ENCODE results near the gene LRMDA. TPM values are rescaled to one million over a fixed set of nuclear protein-coding genes. Genes with fewer than 3 reads are reported as not detected.
A peak's percentile ranks its signal among the peaks of the same experiment; 100 is the strongest.

LRMDA gene
- total RNA-seq, 1 experiment from 2014 or later = 20.3 TPM

DNA sequence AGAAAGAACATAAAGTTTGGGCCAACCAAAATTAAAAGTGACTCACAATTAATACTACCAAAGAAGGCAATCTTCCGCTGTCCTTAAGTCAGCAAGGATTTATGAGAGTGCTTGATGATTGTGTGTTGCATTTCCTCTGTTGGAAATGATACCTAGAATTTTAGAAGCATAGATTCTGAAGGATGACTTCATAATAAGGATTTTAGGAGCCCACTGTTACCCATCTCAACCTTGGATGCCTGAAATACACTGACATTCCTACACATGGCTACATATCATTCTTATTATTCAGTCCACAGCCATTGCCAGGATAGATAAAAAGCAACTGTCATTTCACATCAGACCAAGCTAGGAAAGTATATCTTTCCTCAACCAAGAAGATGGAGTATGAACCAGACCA lies 823.8 kb downstream of the LRMDA start:
- in situ Hi-C loops (cut with HindIII; ENCODE audit: low pct_unique_long_range_greater_than_20kb, low sequenced_read_pairs) = no loop called here

DNA sequence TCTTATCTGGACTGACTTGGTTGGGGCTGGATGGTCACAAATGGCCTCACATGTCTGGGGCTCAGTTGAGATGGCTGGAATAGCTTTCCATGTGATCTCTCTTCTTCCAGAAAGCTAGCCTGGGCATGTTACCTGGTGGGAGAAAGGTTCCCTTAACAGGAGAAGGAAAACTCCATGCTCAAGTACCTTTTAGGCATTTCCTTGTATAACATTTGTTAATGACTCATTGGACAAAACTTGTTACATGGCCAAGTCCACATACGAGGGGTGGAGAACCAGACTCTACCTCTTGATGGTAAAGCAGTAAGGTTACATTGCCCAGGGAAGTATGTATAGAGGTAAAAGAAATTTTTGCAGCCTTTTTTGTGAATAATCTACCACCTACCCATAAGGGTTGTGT lies 826.4 kb downstream of the LRMDA start:
- peak; percentile 49 for DNase-seq (ENCODE audit: low read depth)
- in situ Hi-C loops (cut with HindIII; ENCODE audit: low pct_unique_long_range_greater_than_20kb, low sequenced_read_pairs) = no loop called here

More for the DNA sequence above, 823.8 kb downstream of the LRMDA start:
- no peak for DNase-seq (ENCODE audit: low read depth)

DNA sequence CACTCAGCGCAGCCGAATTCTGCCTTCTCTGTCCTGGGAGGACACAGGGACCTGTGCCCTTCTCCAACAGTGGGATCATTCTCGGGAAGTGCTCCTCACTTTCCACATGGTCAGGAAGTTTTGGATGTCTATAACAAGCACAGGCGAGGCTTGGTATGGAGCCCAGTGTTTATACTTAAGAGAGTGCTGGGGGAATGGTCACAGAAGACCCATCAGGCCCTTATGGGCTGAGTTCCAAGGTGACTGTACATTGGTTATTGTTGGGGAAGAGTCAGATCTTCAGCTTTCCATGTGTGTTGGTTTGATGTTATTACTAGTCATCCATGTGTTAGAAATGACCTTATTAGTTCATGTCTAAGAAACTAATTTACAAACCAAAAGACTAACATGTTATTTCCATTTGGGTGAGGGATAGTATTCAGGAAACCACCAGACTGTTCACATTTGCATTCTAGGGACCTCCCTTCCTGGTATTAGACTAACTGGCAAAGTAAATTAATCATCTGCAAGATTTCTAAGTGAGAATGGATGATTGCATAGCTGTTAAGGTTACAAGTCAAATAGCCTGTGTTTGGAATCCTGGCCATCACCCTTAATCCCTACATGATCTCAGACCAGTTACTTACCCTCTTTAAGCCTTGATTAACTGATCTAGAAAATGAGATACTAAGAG lies 834.2 kb downstream of the LRMDA start:
- DNase-seq (ENCODE audit: low read depth) = no peak
- in situ Hi-C loops (cut with HindIII; ENCODE audit: low pct_unique_long_range_greater_than_20kb, low sequenced_read_pairs) = no loop called here

DNA sequence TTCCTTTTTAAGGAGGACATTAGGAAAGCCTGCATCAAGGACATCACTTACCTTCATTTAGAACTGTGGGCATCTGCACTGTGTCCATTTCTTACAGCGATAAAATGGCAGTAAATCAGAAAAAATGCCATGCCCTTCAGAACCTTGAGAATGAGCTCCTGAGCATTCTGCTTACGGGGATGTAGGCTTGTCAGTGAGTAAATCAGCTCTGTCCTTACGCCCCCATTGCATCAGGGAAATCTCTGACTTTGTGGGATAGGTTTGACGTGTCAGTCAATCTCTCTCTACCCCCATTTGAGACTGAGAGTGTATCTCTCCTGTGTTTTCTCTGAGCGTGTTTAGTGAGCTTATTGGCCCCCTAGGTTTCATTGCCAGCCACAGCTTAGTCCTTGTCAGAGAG lies 837.1 kb downstream of the LRMDA start:
- in situ Hi-C loops (cut with HindIII; ENCODE audit: low pct_unique_long_range_greater_than_20kb, low sequenced_read_pairs) = no loop called here

DNA sequence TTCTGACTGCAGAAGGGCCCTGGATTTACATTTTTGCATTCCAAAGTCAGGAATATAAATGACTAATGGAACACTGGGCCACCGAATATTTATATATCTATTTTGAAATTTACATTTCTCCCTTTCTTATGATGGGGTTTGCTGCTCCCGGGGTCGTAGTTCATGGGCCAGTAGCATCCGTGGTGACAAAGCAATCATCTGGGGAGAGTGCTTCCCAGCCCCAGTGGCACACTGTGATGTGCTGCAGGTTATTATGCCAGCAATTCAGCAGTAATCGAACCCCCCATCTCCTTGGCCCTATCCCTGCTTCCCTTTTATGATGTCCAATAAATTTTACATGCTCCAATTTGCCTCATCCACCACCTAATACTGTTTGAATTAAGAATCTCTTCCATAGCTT lies 837.5 kb downstream of the LRMDA start:
- in situ Hi-C loops (cut with HindIII; ENCODE audit: low pct_unique_long_range_greater_than_20kb, low sequenced_read_pairs) = no loop called here
- DNase-seq (ENCODE audit: low read depth) = no peak

More for the DNA sequence above, 837.1 kb downstream of the LRMDA start:
- DNase-seq (ENCODE audit: low read depth) = no peak

DNA sequence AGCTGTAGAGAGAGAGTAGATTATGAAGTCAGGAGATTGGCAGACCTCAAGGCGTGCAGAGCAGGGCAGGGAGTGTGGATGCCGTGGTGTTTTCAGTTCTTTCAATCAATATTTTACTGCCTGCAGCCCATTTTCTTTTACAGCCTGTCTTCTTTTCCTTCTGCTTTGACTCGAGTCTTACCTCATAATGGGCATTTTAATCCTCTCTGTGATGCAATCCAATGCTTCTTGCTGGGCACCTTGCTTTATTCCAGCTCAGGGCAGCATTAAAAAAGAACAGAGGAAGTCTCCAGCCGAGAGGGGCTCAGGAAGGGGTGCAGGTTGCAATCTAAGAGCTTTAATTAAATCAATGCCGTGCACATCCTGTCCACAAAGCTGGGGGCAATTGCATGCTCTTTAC lies 839.0 kb downstream of the LRMDA start:
- DNase-seq (ENCODE audit: low read depth) = no peak
- in situ Hi-C loops (cut with HindIII; ENCODE audit: low pct_unique_long_range_greater_than_20kb, low sequenced_read_pairs) = no loop called here

DNA sequence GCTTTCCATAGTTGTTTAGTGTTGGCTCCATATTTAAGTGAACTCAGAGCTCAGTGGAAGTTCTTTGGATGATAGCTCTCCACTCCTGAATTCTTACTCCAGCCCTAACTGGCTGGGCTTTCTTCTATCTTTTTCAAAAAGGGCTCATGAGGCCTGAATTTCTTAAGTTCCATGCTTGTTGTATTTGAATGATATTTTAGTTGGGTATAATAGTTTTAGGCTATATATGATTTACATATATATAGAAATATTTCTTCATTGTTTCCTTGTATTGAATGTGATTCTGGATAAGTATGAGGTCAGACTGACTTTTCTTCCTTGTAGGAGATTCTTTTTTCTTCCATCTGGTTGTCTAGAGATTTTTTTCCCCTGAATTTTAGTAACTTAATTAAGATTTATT lies 843.5 kb downstream of the LRMDA start:
- DNase-seq (ENCODE audit: low read depth) = no peak
- in situ Hi-C loops (cut with HindIII; ENCODE audit: low pct_unique_long_range_greater_than_20kb, low sequenced_read_pairs) = no loop called here

DNA sequence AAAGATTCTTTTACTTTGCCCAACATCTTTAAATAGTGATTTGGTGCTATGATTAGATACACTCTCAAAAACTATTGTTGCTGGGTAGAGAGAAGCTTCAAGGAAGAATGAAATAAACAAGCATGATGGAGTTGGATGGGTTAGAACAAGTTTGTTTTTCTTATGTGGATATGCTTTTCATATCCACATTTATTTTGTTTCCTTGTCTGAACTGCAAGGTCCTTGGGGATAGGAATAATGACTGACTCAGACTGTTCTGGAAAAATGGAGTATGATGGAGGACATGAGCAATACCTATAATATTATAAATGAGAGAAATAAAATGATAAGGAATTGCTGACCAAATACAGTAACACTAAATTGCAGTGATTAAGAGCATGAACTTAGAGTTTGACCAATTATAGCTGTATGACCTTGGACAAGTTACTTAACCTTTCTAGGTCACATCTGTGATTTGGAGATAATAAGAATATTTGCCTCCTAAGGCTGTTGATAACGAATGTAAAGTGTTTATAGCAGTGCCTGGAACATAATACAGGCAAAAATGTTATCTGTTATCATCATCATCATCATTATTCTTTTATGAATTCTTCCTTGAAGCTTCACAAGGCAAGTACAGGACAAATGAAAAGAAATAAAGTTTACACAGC lies 847.5 kb downstream of the LRMDA start:
- in situ Hi-C loops (cut with HindIII; ENCODE audit: low pct_unique_long_range_greater_than_20kb, low sequenced_read_pairs) = no loop called here
- no peak for DNase-seq (ENCODE audit: low read depth)

DNA sequence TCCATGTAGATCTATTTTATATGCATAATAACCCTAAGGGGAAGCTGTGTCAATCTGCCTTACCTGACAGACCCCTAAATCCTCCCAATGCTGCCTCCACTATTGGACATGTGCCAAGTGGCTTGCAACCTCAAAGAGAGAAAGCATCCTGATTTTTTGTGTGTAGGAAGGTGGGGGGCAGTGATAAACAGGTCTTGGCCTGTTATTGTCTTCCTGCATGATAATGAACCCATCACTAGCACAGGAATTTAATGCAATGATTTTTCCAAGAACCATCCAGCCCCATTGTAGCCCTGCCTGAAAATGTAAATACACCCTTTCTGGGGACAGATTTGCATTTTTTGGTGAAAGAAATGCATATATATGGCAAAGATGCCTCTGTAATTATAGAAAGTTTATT lies 850.2 kb downstream of the LRMDA start:
- in situ Hi-C loops (cut with HindIII; ENCODE audit: low pct_unique_long_range_greater_than_20kb, low sequenced_read_pairs) = no loop called here

DNA sequence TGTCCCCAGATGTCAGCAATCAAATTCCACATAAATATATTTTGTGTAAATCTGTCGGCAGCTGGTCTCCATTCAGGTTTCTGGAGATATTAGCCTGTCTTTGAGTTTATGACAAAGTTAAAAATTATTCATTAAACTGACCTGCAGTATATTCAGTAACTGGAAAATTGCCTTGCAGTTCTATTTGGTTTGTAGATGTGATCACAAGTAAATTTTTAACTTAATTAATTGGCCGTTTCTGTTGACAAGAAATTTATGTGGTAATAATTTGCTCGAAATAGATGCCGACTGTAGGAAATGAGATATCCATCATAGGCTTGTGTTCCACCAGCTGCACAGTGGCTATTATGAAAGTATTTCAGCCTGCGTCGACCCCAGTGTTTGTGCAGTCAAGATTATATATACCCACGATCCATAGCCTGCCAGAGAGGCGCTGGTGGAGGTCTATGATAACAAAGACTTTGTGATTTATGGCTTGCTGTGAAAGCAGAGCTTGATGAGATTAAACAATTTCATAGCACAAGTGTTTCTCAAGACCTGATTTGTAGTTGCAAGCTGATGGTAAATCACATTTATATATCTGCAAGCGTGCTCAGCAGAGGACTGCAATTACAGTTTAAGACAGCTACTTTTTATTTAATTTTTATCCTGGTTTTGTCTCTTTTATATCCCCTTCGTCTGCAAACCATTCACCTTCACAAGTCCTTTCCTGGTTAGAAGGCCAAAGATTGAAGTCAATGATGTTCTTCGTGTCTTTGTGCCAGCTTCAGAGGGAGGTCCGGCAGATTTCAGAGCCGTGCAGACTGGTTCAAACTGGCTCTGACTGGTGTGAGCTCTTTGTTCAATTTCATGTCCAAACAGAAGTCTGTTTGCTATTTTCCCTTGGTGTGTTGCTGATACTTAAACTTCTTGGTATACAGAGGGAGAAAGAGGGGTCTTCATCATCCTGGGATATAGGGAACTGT lies 850.9 kb downstream of the LRMDA start:
- in situ Hi-C loops (cut with HindIII; ENCODE audit: low pct_unique_long_range_greater_than_20kb, low sequenced_read_pairs) = no loop called here
- peak; percentile 89 for DNase-seq (ENCODE audit: low read depth)

More for the DNA sequence above, 850.2 kb downstream of the LRMDA start:
- no peak for DNase-seq (ENCODE audit: low read depth)

DNA sequence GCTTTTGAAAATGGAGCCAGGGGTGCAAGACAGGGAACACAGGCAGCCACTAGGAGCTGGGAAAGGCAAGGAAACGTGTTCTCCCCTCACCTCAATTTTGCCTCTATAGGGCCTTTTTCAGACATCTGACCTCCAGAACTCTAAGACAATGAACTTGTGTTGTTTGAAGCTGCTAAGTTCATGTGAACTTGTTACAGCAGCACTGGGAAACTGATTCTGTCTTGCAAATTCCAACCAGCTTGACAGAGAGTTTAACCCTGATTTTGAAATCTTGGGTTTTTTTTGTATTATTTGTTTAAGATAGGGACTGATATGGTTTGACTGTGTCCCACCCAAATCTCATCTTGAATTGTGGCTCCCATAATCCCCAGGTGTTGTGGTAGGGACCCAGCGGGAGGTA lies 852.9 kb downstream of the LRMDA start:
- in situ Hi-C loops (cut with HindIII; ENCODE audit: low pct_unique_long_range_greater_than_20kb, low sequenced_read_pairs) = no loop called here
- no peak for DNase-seq (ENCODE audit: low read depth)

DNA sequence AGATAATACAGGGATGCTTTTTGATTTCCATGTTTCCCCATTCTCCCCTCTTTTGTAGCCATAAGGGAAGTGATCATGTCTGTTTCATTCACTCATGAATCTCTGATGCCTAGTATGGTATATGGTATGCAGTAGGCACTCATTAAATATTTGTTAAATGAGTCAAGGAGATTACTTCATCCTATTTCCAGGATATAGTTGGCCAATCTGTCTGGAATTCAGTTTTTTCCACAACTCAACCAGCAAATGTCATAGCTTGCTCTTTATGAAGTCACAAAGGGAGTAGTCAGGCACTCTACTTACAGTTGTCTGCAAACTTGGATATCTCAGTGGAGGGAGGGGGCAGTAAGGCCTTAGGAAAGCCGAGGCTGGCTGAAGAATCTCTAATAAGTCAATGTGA lies 853.6 kb downstream of the LRMDA start:
- in situ Hi-C loops (cut with HindIII; ENCODE audit: low pct_unique_long_range_greater_than_20kb, low sequenced_read_pairs) = no loop called here
- DNase-seq (ENCODE audit: low read depth) = peak; percentile 12

DNA sequence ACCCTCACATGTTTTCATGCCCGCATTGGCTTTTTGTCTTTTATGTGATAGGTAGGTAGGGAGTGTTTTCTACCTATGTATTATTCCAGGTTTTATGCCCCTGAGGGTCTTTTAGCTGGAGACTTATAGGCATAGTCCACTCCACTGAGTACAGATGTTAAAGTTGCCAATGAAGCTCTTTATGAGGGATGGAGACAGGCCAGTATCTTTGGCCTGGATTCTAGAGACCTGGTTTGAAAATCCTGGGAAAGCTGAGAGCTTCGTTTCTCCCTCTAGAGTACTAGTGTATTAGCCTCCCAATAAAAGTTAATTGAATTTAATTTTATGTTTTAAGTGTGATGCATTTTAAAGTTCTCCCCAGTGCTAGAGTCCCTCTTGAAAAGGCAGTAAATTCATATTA lies 854.1 kb downstream of the LRMDA start:
- no peak for DNase-seq (ENCODE audit: low read depth)
- in situ Hi-C loops (cut with HindIII; ENCODE audit: low pct_unique_long_range_greater_than_20kb, low sequenced_read_pairs) = no loop called here

DNA sequence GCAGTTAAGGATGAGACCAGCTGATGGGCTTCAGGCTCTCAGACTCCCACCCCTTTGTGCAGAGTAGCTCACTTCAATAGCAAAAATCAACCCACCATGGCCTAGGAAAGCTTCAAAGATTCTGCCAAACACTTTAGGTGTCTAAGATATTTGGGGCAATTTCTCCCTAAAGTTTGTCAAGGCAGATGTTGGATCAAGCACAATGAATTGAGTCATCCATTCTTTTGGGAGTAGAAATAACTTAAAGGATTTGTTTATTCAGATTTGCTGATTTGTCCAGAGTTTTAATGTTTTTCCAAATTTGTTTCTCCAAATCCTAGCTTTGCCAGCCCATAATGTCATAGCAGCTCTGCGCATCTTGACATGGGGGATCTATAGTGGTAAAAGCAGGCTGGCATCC lies 855.1 kb downstream of the LRMDA start:
- DNase-seq (ENCODE audit: low read depth) = no peak
- in situ Hi-C loops (cut with HindIII; ENCODE audit: low pct_unique_long_range_greater_than_20kb, low sequenced_read_pairs) = no loop called here

DNA sequence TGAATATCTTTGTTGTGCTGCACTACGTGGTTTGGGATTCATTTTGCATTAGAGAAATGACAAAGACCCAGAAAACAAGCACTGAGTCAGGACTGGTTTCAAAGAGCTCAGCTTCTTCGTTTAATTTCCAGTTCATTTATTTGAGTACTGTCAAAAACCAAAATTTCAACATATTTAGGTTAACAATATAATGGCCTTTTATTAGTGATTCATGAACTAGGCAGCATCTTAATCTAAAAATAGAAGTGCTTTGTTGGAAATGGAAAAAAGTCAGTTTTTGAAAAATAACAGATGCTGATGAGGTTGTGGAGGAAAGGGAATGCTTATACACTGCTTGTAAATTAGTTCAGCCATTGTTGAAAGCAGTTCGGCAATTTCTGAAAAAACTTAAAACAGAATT lies 856.4 kb downstream of the LRMDA start:
- in situ Hi-C loops (cut with HindIII; ENCODE audit: low pct_unique_long_range_greater_than_20kb, low sequenced_read_pairs) = no loop called here
- DNase-seq (ENCODE audit: low read depth) = no peak

DNA sequence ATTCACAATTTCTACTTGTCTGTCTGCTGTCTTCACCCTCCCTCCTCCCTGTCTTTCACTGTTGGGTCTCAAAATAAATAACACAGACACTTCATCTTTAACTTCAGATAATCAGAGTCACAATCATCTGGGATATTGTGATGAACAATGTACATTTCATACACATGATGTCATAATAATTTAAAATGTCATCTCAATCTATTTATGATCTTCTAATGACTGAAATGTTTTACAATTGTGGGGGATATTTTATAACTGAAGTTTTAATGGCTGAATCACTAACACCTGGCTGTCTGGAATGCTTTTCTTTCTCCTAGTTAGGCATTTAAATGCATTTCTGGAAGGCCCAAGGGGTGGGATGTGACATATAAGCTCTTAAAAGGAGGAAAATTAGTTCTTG lies 859.8 kb downstream of the LRMDA start:
- DNase-seq (ENCODE audit: low read depth) = no peak
- in situ Hi-C loops (cut with HindIII; ENCODE audit: low pct_unique_long_range_greater_than_20kb, low sequenced_read_pairs) = no loop called here

DNA sequence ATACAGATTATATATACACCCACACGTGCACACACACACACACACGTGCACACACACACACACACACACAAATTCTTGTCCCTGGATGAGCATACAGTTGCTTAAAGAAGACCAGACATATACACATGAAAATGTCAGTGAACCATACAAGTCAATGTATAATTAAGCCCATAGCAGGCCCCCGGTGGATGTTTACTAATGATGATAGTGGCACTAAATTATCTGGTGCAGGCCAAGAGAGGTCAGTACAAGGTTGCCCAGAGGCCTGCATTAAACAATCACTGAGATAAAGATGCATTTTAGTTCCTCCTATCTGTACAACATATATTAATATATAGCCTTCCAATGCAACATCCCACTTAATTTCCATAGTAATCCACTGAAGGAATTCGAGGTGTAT lies 860.5 kb downstream of the LRMDA start:
- in situ Hi-C loops (cut with HindIII; ENCODE audit: low pct_unique_long_range_greater_than_20kb, low sequenced_read_pairs) = no loop called here
- DNase-seq (ENCODE audit: low read depth) = no peak

DNA sequence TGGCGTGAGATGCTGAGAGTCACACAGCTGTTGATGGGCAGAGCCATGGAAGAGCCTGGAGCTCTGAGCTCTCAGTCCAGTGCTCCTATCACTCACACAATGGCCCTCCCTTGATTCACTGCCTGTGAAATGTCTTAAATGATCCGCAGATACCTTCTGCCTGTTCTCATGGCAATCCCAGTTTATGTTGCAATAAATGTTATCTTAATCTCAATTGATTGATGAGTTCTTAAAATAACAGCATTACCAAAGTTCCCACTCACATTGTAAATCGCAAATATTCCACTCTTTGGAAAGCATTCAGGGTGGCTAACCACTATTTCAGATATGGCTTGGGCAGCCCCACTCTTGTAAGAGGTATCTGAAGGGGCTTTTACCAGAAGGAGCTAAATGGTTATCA lies 865.5 kb downstream of the LRMDA start:
- no peak for DNase-seq (ENCODE audit: low read depth)
- in situ Hi-C loops (cut with HindIII; ENCODE audit: low pct_unique_long_range_greater_than_20kb, low sequenced_read_pairs) = no loop called here

DNA sequence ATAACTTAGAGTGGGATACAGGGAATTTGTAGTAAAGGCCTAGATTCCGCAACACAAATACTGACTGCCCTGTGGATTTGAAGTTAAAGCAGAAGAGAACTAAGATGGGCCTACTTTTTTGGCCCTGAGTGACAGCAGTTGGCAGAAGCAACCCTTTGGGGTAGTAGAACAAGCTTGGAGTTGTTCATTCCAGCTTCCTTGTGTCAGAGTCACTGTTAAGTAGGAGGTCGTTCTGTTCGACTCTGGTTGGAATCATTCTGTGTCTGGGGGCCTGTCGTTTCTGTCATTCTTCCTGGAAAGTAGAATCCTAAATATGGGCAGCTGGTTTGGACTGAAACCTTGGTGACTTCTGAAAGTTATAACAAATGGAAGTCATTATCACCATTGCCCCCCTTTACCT lies 865.9 kb downstream of the LRMDA start:
- in situ Hi-C loops (cut with HindIII; ENCODE audit: low pct_unique_long_range_greater_than_20kb, low sequenced_read_pairs) = no loop called here
- DNase-seq (ENCODE audit: low read depth) = no peak
